Measurements from ENCODE around the gene PRKCE. TPM values are rescaled to one million over a fixed set of nuclear protein-coding genes. Genes with fewer than 3 reads are reported as not detected.

The PRKCE gene
- total and polyA plus RNA-seq, 2 of the 8 experiments (the other 6 are each of a cell fraction or from before 2014, with no cell fraction given): 0.54 to 2.1 TPM

GRCh38 chr2:45905632-45905958 lies 254.1 kb downstream of the PRKCE start (continued):
- TF ChIP-seq EZH2 (IDR thresholded peaks at IDR 0.05; ENCODE audit: low read depth, low read length, severe bottlenecking): no peak
